Left colon (tissue), 2 donors: ENCODE measurements around the gene SRCIN1. TPM values are rescaled to one million over a fixed set of nuclear protein-coding genes. Genes with fewer than 3 reads are reported as not detected.

Experiments used
- ATAC-seq: fragments of 200-7000 bp; cut with Tn5 transposase; one replicate; pipeline ENCODE4 v1.9.1; 2020; ENCODE audit warnings: mild to moderate bottlenecking, moderate library complexity
- DNase-seq, 2 donors: peaks; one replicate each; pipeline ENCODE4 v3.0.0-alpha.2; 2020
- intact Hi-C, 2 donors: fragments of 100-400 bp; cut with DNase I in 1 of 2; cut with micrococcal nuclease in 1 of 2; formaldehyde crosslinking; loops; one replicate each; pipeline versions ENCODE4 v1.11.2 to v1.14.0; 2022; cut with DNase I, micrococcal nuclease
- total RNA-seq, 2 donors: library from RNA; stranded (reverse); fragmentation: NEBNext Ultra II Directional; extraction: Animal tissue kit (Norgen Biotek cat#: 25700); gene quantifications; one replicate each; pipeline ENCODE4 v1.2.1, GENCODE V29; 2021
- donor health status: DM: no; HTN: no; CAD: no.
- donor health status: DM: yes; HTN: yes; CAD: no.

The SRCIN1 gene
- total RNA-seq, 2 donors from 2014 or later: 3.1 TPM

DNA sequence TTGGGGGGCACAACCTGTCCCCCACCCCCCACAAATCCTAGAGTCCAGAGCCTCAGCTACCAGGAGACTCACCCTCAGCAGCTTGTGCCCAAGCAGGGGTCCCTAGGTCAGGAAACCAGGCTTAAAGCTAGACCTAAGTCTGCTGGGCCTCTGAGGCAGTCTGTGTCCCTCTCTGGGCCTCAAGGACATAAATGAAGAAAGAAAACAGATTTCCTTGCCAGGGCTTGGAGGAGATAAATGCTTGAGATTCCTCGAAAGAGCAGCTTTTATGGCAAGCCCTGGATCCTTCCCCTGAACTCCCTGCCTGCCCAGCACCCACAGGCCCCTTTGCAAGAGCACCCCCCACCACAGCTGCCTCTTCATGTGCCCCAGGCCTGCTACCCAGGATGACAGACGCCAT, 3.3 kb downstream of the SRCIN1 start:
- no peak for DNase-seq
- intact Hi-C loops: no loop called here
- no peak for ATAC-seq

DNA sequence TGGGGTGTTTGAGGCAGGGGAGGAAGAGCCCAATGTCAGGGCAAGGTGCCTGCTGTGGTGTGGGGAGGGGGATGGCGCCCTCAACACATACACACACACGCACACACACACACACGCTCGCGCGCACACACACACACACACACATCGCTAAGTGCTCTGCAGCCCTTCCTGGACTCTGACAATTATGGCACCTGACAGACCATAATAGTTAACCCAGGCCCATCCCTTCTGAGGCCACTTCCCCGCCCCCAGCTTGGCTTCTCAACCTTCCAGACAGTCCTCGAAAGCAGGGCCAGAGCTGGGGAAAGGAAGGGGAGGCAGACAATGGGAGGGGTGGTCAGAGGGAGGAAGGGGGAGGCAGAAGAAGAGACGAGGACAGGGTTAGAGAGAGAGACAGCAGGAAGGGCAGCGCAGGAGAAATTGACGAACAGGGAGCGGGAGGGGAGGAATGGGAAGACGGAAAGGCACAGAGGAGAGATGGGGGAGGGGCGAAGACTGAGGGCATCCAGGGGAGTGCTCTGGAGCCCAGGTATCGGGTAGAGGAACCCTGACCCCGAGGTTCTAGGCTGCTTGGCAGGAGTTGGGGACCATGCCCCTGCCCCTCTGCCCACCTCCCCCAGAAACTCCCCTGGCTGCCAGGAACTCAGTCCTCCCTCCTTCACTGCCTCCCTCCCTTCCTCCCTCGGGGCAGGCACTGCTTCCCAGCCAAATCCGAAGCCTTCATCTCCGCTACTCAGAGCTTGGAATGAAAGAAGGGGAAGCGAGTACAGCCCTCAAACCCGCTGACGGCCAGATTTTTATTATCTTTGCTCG, 4.0 kb downstream of the SRCIN1 start:
- ATAC-seq: peak; percentile 87
- DNase-seq: peak; percentile 82 to 88
- intact Hi-C loops: no loop called here

- intact Hi-C loops: no loop called here
- DNase-seq (peak in 1 of 2 donors; percentile 53), ATAC-seq (no peak)
These were observed 4.8 kb downstream of the SRCIN1 start for GRCh38 chr17:38600906-38601305.

DNA sequence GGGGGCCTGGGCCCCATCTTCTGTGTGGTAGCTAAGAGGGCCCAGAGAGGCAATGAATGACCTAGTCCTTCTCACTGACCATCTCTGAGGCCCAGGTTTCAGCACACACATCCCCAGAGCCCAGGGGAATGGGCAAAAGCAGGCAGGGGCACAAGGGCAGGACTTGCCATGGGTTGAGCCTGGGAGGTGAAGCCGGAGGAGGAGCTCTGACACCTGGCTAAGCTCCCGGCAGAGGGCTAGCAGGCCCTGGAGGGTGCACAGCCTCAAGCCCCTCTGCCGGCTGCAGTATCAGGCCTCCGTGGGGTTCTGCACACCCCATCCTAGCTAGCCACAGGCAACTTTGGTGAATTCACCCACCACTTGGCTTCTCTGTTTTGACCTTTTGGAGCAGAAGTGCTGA, 5.3 kb downstream of the SRCIN1 start:
- intact Hi-C loops: no loop called here
- ATAC-seq (no peak), DNase-seq (no peak)

- no peak for ATAC-seq
- DNase-seq: no peak
- intact Hi-C loops: no loop called here
These were observed 6.3 kb downstream of the SRCIN1 start for GRCh38 chr17:38599398-38599856.

DNA sequence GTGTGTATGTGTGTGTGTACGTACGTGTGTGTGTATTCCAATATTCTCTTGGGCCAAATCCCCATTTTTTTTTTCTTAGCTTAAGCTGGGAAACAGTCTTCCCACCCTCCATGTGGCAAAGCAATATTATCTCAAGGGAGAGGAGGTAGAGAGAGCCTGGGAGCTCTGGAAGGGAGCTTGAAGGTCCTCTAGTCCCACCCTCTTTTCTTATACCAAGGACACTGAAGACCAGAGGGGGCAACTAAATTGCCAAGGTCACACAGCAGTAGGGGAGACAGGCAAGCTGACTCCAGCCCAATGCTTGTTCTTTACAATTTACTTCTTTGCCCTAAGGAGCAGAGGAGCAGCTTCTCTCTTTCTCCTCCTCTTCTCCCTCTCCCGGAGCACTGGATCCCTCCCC, 6.8 kb downstream of the SRCIN1 start:
- DNase-seq: no peak
- intact Hi-C loops: no loop called here
- no peak for ATAC-seq

DNA sequence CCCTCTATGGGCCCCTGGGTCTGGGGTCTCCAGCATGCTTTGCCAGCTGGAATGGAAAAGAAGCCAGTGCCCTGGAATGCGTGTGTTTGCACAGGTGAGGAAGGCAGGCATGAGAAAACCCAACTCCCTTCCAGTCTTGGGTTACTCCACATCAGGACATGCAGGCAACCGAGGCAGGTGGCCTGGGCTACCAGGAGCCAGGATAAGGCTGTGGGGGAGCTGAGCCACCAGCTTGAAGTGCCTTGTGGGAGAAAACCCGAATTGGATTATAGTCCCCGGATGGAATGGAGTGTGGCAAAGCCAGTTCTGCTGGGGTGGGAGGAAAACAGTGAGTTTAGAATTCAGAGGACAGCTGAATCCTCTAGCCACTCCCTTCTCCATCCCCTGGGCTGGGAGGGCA, 7.2 kb downstream of the SRCIN1 start:
- ATAC-seq (peak; percentile 60), DNase-seq (peak; percentile 59 to 61)
- intact Hi-C loops: no loop called here

GRCh38 chr17:38597375-38597774, 8.4 kb downstream of the SRCIN1 start:
- intact Hi-C loops: no loop called here
- DNase-seq: no peak
- no peak for ATAC-seq

- ATAC-seq (no peak), DNase-seq (no peak)
- intact Hi-C loops: no loop called here
These were observed 9.1 kb downstream of the SRCIN1 start for GRCh38 chr17:38596651-38597050.

GRCh38 chr17:38595892-38596291, 9.9 kb downstream of the SRCIN1 start:
- no peak for ATAC-seq
- DNase-seq: no peak
- intact Hi-C loops: no loop called here

DNA sequence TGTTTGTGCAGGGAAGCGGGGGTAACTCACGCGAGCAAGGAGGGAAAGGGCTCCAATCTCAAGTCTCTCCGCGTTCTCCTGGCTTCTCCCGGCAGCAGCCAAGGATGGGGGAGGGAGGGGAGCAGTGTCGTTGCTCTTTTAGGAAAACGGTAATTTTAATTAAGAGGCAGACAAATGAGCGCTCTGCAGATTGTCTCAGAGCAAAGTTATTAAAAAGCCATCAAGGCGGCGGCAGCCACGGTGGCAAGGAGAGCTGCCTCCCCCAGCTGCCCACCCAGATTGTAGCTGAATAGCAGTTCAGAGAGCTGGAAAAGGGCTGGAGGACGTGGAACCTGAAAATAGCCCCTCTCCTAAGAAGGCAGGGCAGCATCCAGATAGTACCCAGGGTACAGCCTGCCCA, 11.6 kb downstream of the SRCIN1 start:
- DNase-seq (no peak), ATAC-seq (no peak)
- intact Hi-C loops: no loop called here

- intact Hi-C loops: no loop called here
- DNase-seq (no peak), ATAC-seq (no peak)
These were observed 13.3 kb downstream of the SRCIN1 start for GRCh38 chr17:38592487-38592886.

DNA sequence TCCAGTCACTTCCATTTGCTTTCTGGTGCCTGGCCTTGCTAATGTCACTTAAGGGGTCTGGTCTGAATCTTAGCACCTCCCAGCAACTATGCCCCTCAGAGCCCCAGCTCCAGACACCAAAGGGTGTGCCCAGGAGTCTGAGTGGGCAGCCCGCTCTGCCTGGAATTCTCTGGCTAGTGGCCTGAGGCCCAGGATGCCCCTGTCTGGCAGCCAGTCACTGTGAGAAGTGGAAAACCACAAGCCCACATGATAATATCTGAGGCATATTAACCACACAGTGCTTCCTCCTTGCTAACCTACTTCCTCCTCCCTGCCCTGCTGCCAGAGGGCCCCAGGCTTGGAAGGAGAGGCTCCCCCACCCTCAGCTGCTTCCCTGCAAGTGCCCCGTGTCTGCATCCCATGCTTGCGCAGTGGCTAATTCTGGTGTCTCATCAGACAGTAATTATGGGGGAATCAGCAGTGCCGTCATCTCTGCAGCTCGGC, 14.0 kb downstream of the SRCIN1 start:
- no peak for DNase-seq
- intact Hi-C loops: no loop called here
- ATAC-seq: no peak

- ATAC-seq: no peak
- intact Hi-C loops: no loop called here
- no peak for DNase-seq
These were observed 14.6 kb downstream of the SRCIN1 start for GRCh38 chr17:38590988-38591758.

- ATAC-seq (no peak), DNase-seq (no peak)
- intact Hi-C loops: no loop called here
These were observed 16.2 kb downstream of the SRCIN1 start for GRCh38 chr17:38589462-38590114.

- ATAC-seq (no peak), DNase-seq (no peak)
- intact Hi-C loops: no loop called here
These were observed 17.0 kb downstream of the SRCIN1 start for GRCh38 chr17:38588788-38589174.

DNA sequence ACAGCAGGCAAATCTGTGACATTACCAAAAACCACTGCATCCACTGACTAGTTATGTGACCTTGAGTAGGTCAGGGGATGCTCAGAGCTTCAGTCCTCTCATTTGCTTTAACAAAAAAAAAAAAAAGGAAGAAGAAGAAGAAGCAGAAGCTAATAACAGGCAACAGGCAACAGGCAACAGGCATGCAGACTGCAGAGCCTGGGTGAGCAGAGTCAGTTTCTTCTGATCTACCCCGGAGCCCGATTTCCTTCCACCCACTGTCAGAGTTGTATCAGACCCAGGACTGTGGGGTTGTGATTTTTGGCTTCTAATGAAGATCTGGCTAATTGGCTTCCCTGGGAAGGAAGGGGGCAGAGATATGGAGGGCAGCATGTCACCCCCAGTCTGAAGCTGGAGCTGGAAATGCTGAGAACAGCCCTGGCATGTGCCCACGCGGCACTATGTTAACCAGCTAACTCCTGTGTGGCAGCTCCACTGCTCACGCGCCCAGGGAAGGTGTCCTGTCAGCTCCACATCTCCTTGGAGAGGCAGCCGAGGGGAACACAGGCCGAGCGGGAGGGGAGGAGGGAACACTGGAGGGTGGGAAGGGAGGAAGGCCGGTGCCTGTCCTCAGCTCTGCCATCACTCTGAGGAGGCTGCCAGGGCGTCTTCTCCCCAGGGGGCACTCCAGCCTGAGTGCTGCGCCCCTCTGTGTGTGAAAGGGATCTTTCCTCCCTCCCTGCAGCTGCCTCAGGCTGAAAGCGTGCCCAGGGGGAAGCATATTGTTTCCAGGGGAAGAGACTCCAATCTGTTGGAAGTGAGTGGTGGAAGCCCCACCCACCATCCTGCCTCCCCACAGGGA, 17.6 kb downstream of the SRCIN1 start:
- intact Hi-C loops: no loop called here
- ATAC-seq (no peak), DNase-seq (no peak)

- intact Hi-C loops: no loop called here
- DNase-seq (no peak), ATAC-seq (no peak)
These were observed 18.5 kb downstream of the SRCIN1 start for GRCh38 chr17:38587203-38587602.

DNA sequence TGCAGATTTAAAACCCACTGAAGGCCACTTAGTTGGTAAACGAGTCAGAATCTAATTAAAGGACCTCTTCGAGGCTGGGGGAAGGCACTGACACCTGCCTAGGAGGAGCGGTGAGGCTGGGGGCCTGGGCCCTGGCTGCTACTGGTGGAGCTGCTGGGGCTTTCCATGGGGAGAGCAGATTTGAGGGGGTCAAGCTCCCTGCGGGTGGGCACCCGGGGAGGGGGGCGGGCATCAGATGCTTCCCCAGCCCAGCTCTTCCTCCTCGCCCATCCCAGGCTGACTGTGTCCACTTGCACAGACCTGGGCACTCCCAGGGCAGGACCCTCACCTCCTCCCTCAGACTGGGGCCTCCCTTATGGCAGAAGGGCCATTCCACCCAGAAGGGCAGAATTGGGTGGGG, 19.0 kb downstream of the SRCIN1 start:
- intact Hi-C loops: no loop called here
- ATAC-seq (no peak), DNase-seq (no peak)
